Neural cell (in vitro differentiated cells): ENCODE results near the gene PIEZO1.

Experiments used
- EP300 ChIP-seq: fragments of 450-650 bp; conservative IDR thresholded peaks from 2 replicates; pipeline ENCODE4 v1.6.1; 2014; ENCODE audit warnings: antibody characterized with exemption, mild to moderate bottlenecking, moderate library complexity; ENCODE audit not compliant: poor library complexity, severe bottlenecking
- EZH2 ChIP-seq: fragments of 200-600, 300-800 bp; shearing (Covaris generic), sonication (generic); IDR thresholded peaks from 2 replicates; pipeline ENCODE4 v1.6.1; 2014; ENCODE audit warnings: antibody characterized with exemption, low read length, borderline replicate concordance, mild to moderate bottlenecking; ENCODE audit not compliant: insufficient read depth, poor library complexity, severe bottlenecking
- MXI1 ChIP-seq: fragments of 450-650 bp; conservative IDR thresholded peaks from 2 replicates; pipeline ENCODE4 v1.6.1; 2014; ENCODE audit warnings: antibody characterized with exemption, mild to moderate bottlenecking; ENCODE audit not compliant: poor library complexity, severe bottlenecking
- POLR2AphosphoS5 ChIP-seq: IDR thresholded peaks from 2 replicates; pipeline ENCODE4 v1.6.1; 2012
- RAD21 ChIP-seq: fragments of 450-650 bp; conservative IDR thresholded peaks from 2 replicates; pipeline ENCODE4 v1.6.1; 2014; ENCODE audit warnings: antibody characterized with exemption, mild to moderate bottlenecking, moderate library complexity
- TF ChIP-seq, protein P1 (sequence below): fragments of 450-650 bp; IDR thresholded peaks from 2 replicates; pipeline ENCODE4 v1.5.1; 2014; ENCODE audit warnings: antibody characterized with exemption, mild to moderate bottlenecking, moderate library complexity; ENCODE audit not compliant: poor library complexity, severe bottlenecking
- TF ChIP-seq, protein P2 (sequence below): IDR thresholded peaks from 2 replicates; pipeline ENCODE4 v1.6.1; 2012; ENCODE audit warnings: borderline replicate concordance

DNA sequence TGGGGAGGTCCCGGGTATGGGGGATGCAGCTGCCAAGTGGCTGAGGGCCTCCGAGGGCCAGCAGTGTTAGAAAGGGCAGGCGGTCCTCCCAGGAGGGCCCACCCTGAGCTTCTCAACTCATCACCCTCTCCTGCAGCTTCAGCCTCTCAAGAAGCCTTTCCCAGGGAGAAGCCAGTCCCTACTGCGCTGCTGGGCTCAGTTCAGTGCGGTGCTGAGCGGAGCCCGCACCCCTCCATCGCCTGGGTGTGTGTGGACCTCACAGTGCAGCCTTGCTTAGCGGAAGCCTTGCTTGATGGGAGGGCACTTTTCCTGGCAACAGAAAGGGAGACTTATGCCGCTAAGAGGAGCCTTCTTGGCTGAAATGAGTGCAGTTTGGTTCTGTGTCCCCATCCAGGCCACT lies 30.2 kb upstream of the PIEZO1 start:
- TF ChIP-seq, protein P1, sequence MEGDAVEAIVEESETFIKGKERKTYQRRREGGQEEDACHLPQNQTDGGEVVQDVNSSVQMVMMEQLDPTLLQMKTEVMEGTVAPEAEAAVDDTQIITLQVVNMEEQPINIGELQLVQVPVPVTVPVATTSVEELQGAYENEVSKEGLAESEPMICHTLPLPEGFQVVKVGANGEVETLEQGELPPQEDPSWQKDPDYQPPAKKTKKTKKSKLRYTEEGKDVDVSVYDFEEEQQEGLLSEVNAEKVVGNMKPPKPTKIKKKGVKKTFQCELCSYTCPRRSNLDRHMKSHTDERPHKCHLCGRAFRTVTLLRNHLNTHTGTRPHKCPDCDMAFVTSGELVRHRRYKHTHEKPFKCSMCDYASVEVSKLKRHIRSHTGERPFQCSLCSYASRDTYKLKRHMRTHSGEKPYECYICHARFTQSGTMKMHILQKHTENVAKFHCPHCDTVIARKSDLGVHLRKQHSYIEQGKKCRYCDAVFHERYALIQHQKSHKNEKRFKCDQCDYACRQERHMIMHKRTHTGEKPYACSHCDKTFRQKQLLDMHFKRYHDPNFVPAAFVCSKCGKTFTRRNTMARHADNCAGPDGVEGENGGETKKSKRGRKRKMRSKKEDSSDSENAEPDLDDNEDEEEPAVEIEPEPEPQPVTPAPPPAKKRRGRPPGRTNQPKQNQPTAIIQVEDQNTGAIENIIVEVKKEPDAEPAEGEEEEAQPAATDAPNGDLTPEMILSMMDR = no peak
- TF ChIP-seq EZH2 (no peak), EP300 (no peak), RAD21 (no peak), POLR2AphosphoS5 (no peak), MXI1 (no peak)
- TF ChIP-seq, protein P2, sequence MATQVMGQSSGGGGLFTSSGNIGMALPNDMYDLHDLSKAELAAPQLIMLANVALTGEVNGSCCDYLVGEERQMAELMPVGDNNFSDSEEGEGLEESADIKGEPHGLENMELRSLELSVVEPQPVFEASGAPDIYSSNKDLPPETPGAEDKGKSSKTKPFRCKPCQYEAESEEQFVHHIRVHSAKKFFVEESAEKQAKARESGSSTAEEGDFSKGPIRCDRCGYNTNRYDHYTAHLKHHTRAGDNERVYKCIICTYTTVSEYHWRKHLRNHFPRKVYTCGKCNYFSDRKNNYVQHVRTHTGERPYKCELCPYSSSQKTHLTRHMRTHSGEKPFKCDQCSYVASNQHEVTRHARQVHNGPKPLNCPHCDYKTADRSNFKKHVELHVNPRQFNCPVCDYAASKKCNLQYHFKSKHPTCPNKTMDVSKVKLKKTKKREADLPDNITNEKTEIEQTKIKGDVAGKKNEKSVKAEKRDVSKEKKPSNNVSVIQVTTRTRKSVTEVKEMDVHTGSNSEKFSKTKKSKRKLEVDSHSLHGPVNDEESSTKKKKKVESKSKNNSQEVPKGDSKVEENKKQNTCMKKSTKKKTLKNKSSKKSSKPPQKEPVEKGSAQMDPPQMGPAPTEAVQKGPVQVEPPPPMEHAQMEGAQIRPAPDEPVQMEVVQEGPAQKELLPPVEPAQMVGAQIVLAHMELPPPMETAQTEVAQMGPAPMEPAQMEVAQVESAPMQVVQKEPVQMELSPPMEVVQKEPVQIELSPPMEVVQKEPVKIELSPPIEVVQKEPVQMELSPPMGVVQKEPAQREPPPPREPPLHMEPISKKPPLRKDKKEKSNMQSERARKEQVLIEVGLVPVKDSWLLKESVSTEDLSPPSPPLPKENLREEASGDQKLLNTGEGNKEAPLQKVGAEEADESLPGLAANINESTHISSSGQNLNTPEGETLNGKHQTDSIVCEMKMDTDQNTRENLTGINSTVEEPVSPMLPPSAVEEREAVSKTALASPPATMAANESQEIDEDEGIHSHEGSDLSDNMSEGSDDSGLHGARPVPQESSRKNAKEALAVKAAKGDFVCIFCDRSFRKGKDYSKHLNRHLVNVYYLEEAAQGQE = no peak
